Measurements from ENCODE around the gene ZFAND3.

- TF ChIP-seq, protein P1, sequence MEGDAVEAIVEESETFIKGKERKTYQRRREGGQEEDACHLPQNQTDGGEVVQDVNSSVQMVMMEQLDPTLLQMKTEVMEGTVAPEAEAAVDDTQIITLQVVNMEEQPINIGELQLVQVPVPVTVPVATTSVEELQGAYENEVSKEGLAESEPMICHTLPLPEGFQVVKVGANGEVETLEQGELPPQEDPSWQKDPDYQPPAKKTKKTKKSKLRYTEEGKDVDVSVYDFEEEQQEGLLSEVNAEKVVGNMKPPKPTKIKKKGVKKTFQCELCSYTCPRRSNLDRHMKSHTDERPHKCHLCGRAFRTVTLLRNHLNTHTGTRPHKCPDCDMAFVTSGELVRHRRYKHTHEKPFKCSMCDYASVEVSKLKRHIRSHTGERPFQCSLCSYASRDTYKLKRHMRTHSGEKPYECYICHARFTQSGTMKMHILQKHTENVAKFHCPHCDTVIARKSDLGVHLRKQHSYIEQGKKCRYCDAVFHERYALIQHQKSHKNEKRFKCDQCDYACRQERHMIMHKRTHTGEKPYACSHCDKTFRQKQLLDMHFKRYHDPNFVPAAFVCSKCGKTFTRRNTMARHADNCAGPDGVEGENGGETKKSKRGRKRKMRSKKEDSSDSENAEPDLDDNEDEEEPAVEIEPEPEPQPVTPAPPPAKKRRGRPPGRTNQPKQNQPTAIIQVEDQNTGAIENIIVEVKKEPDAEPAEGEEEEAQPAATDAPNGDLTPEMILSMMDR (conservative IDR thresholded peaks at IDR 0.05; ENCODE audit: low read depth, low read length), result no peak
- no peak for TF ChIP-seq EZH2 (IDR thresholded peaks at IDR 0.05; ENCODE audit: borderline replicate concordance, low read depth, low read length, poor library complexity, severe bottlenecking)
These were observed 533 bp downstream of the ZFAND3 start for GRCh38 chr6:37819802-37820717.
